Measurements from ENCODE around the gene PDCL3.

PDCL3 gene

DNA sequence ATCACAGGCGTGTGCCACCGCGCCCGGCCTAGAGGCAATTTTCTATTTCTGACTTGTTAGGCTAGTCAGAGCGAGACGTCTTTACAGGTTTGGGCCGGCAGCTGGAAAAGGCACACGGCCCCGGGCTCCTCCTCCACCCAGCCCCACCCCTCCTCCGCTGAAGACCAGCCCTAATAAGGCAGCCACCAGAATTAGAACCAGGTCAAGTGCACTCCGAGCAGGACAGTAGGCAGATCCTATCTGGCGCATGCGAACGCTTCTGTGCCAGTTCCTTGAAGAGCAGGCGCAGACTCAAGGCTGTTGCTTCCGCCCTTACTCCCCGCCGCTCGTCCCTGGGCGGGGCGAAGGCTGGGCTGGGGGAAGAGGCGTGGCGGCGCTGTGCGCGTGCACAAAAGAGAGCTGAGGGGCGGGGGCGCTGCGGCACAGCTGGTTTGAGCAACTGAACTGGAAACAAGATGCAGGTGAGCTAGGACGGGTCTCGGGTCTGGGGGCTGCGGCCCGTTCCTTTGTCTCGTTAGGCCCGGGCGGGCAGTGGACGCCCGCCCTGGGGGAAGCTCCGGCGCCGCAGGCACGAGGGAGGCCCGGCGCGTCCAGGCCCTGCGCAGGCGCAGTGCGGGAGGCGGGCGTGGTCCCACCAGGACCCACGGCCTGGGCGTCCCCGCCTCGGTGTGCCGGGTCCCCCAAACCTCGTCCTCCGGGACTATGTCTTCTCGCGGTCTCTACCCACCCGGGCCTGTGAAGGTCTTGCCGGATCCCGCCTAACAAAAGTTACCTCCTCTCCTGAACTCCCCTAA lies at the start of gene PDCL3:
TSS of gene PDCL3 (plus strand) at position 381 of the 794 bp plus-strand sequence. CDS start at position 456, 75 bp downstream.
- DNase-seq (ENCODE audit: low read depth), result peak; percentile 99

DNA sequence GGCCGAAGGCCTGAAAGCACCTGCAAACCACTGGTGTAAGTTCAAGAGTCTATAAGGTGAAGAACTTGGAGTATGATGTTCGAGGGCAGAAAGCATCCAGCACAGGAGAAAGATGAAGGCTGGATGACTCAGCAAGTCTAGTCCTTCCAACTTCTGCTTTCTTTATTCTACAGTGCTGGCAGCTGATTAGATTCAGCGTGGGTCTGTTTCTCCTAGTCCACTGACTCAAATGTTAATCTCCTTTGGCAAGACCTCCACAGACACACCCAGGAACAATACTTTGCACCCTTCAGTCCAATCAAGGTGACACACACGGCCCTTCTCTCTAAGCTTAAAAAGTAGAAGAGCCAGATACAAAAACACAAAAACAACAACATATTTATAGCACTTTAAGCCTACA lies 49.1 kb upstream of the PDCL3 start:
- no peak for DNase-seq (ENCODE audit: low read depth)

DNA sequence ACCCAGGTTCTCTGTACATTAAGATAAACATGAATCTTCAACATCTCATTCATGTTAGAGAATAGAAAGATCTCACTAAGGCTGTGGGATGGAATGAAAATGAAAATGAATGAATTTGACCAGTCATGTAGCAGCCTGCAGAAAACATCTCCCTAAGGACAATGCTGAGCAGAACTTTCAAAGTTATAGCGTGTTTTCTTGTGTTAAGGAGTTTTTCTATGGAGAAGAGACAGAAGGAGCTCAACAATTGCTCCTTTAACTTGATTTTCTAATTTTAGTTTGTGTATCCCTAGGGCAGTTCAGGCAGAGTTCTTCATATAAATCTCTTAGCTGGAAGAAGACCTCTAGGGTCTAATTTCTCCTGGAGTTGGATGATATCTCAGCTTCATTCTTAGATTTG lies 45.2 kb upstream of the PDCL3 start:
- DNase-seq (ENCODE audit: low read depth), result no peak

DNA sequence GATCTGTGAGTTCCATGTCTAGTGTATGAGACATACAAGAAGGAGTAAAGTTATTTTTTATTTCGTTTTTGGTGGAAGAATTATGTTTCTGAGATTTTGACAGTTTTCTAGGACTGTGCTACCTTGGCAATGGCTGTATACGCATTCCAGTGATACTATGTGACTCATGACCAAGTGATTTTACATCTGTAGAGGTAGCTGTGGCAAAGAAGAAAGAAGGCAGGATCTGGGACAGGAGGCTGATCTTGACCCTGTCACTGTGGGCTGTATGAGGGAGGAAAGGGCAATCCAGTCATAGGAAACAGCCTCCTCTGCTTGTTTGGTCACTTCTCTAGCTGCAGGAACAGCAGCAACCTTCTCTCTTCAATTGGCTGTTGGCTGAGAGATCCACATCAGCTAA lies 44.0 kb upstream of the PDCL3 start:
- DNase-seq (ENCODE audit: low read depth), result no peak

DNA sequence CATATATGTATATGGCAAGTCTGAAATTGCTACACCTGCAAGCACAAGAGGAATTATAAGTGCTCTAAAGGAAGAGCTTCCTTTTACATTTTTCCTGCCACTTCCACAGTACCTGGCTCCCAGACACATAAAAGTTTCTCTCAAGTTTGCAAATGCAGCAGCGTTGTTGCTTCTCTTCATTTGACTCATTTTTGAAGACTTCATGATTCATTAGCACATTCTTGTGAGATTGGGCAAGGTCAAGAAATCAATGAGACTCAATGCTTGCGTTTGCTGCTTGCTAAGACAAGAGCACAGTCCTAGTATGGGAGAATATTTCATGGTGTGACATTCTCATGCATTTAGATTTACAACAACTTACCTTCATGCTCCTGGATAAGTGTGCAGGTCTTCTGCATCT lies 42.6 kb upstream of the PDCL3 start:
- no peak for DNase-seq (ENCODE audit: low read depth)

DNA sequence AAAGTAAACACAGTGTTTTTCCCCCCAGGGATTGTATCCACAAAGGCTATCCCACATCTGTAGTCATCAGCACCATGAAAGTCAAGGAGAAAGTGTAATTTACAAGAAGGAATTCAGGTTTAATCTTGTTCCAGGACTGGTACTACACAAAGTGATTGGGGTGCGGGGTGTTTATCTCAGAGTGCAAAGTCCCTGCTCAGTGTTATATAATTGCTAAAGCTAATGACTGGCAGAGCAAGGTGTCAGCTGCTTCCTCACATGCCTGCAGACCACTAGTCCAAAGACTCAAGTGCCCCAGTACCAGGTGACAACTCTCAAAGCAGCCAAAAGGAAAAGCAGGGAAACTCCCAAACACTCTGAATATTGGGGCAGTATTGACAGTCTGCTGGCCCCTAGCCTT lies 40.4 kb upstream of the PDCL3 start:
- no peak for DNase-seq (ENCODE audit: low read depth)

DNA sequence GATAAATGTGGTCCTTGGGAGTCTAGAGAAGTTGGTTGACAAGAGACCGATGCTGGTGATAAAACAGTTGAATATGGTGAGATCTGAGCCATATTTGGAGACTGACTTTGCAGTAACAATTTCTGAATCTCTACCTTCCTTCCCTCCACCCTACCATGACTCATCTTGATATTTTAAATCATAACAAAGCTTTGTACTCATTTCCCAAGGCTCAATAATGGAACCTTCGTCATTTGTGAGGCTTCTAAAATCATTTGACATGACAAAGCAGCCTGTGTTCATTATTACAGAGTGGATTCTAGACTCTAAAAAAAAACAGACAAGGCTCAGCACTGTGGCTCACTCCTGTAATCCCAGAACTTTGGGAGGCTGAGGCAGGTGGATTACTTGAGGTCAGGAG lies 38.5 kb upstream of the PDCL3 start:
- no peak for DNase-seq (ENCODE audit: low read depth)

DNA sequence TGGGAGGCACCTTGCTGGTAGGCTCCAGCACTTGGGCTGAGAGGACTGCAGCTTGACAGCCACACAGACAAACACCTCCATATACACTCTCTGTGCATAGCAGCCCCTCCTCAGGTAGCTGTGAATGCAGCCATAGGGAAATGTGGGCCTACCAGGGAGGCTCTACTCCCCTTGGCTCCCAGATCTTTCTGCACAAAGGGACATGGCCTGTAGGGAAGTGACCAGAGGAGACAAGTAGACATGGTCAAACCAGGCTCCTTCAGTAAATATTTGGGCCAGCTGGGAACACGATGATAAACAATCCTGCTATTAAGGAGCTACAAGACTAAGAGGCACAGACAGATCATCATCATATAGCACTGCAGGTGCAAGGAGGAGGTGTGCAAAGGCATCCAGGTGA lies 35.9 kb upstream of the PDCL3 start:
- no peak for DNase-seq (ENCODE audit: low read depth)

DNA sequence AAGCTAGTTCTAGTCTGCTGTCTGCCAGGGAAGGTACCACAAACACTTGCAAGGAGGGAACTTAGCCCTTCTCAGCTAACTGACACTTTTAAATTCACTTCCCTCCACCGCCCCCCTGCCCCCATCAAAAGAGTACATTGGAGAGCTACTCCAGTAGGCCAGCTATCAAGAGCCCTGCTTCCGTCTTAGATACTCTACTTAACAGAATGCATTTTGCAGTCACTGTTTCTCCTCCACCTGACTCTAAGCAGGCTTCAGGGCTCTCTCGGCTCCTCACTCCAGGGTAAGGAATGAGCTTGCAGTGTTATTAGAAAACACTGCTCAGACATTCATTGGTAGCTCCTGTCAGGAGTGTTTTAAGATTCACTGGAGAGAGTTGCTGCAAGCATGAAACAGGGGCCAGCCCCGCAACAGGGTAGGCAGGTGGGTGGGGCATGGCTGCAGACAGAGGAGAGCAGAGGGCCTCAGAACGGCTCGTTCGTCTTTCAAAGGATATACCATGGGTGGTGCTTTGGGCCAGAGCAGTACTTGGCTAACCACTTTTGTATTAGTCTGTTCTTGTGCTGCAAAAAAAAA lies 35.3 kb upstream of the PDCL3 start:
- no peak for DNase-seq (ENCODE audit: low read depth)

DNA sequence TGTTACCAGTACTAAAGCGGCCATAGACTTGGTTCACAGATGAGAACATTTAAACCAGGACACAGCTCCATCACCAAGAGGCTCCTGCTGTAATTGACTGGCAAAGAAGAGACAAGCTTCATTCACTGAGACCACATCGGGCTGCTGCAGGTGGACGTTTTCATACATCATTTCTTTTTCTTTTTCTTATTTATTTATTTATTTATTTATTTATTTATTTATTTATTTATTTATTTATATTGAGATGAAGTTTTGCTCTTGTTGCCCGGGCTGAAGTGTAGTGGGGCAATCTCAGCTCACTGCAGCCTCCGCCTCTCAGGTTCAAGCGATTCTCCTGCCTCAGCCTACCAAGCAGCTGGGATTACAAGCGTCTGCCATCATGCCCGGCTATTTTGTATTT lies 33.6 kb upstream of the PDCL3 start:
- DNase-seq (ENCODE audit: low read depth), result no peak

DNA sequence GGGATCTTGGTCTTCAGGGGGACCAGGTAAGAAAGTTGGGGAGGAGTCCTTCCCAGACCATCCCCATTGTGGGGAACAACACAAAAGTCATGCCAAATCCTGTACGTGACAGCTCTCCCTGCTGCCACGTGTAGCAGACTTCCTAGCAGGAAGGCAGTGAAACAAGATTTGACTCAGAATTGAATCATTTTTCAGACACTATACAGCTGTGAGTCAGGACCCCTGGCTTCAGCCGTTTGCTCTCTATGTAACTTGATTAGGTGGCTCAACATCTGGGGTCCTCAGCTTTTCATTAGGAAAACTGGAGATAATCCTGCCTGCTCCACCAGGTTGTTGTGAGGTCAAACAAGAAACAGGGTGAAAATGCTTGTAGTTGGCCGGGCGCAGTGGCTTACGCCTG lies 32.9 kb upstream of the PDCL3 start:
- no peak for DNase-seq (ENCODE audit: low read depth)

DNA sequence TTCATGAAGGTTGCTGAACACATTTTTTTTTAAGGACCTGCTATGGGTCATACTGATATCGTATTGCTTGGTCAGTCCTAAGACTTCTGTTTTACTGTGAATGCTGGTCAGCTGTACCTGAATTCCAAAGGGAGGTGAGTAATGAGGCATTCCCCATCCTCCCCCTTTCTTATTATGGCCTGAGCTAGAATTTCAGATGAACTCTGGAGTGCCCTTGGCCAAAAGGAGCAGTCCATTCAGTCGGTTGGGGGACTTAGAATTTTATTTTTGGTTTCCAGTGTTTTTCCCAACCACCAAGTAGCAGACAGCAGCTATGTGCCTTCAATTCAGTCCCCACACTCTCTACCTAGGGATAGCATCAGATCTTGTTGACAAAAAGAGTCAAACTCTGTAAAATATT lies 26.9 kb upstream of the PDCL3 start:
- DNase-seq (ENCODE audit: low read depth), result no peak

DNA sequence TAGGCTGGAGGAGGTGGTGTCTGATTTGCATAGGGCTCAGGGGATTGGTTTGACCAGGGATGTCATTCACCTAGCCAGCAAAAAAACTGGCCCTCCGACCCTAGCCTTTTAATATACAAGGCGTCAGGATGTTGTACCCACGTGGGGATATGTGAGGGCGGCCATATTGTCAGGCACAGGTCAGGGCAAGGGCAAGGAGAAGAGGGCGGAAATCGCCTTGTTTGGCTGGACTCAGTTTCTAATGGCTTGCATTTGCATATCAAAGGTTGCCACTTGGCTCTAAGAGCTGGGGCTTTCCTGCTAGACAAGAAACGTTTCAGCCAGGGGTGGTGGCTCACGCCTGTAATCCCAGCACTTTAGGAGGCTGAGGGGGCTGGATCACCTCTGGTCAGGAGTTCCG lies 24.9 kb upstream of the PDCL3 start:
- DNase-seq (ENCODE audit: low read depth), result no peak

DNA sequence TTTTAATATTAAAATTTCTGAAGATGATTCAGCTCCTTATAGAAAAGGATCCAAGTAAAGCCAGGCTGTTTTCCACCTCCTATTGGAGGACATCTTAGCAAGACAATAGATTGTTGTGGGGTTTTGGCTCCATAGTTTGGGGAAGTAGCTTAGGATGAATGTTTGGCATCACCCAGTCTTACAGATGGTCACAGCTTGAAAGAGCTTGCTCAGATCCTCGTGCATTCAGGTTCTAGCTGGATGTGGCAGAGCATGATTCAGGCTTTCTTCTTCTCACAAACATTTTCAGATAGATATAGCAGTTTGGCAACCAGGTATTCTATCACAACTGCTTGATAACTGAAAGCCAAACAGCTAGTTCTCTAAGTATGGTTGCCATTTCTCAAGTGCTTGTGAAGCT lies 23.6 kb upstream of the PDCL3 start:
- no peak for DNase-seq (ENCODE audit: low read depth)

DNA sequence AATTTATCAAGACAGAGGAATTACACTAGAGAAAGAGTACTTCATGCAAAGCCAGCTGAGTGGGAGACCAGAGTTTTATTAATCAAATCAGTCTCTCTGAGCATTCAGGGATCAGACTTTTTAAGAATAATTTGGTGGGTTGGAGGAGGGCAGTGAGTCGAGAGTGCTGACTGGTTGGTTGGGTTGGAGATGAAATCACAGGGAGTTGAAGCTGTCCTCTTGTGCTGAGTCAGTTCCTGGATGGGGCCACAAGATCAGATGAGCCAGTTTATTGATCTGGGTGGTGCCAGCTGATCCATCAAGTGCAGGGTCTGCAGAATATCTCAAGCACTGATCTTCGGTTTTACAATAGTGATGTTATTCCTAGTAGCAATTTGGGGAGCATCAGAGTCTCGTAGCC lies 21.4 kb upstream of the PDCL3 start:
- DNase-seq (ENCODE audit: low read depth), result no peak

DNA sequence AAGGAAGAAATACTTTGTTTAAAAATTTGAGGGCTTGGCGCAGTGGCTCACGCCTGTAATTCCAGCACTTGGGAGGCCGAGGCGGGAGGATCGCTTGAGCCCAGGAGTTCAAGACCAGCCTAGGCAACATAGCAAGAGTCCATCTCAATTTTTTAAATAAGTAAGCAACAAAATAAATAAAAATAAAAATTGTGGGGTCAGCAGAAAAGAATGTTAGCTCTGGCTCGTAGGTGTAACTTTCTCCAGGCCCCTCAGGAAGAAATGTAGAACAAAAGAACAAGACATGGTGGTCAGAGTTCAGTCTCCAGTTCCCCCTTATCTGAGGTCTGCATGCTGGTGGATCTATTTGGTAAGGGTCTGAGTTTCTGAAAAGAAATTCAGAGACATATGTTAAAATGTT lies 20.4 kb upstream of the PDCL3 start:
- DNase-seq (ENCODE audit: low read depth), result no peak

DNA sequence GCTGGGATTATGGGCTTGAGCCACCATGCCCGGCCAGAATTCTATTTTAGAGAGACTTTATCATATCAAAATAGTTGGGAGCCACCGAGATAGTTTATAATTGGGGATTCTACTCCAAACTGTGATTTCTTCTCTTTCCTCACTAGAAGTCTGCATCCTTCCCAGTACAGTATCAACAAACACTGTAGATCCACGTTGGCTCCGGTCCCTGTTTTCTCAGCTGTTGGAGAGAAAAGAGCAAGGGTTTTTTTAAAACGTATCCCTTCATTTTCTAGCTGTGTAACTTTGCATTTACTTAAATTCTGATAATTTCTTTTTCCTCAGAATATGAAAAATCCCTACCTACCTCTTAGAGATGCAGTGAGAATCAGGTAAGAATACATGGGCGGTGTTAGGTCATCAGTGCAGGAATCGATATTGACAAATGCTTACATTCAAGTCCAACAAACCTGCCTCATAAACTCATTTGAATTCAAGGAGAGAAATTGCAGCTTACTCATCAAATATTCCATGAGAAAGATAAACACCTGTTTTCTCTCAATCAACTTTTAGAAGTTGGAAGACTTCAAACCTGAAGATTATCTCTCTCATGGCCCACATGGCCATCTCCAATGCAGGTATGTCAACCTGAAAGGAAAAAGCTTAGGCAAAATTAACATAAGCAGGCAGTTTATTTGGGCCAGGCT lies 17.7 kb upstream of the PDCL3 start:
- no peak for DNase-seq (ENCODE audit: low read depth)

DNA sequence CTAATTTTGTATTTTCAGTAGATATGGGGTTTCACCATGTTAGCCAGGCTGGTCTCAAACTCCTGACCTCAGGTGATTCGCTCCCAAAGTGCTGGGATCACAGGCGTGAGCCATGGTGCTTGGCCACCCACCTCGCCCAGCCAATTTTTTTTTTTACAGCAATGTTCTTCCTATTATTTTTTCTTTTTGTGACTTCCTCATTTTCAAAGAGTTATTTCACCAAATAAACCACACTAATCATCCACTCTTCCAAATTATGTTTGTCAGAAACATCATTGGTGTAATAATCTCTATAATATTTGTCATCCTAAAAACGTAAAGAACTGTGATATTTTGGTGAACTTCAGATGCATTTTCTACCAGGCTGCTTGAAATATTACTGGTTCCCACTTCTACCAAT lies 16.3 kb upstream of the PDCL3 start:
- DNase-seq (ENCODE audit: low read depth), result no peak

DNA sequence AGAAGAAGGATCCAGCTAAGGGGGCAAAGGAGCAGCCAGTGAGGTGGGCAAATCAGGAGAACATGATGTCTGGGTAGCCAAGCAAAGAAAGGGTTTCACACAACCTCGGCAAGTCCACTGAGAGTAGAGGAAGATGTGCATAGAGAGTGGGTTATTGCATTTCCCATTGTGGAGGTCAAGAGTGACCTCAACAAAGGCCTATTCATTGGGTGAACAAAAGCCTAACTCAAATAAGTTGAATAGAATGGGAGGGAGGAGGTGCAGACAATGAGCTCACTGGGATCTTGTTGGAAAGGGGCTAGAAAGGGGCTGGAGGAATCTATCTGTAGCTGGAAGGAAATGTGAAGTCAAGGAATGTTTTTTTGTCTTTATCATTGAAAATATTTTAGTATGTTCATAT lies 14.0 kb upstream of the PDCL3 start:
- no peak for DNase-seq (ENCODE audit: low read depth)

DNA sequence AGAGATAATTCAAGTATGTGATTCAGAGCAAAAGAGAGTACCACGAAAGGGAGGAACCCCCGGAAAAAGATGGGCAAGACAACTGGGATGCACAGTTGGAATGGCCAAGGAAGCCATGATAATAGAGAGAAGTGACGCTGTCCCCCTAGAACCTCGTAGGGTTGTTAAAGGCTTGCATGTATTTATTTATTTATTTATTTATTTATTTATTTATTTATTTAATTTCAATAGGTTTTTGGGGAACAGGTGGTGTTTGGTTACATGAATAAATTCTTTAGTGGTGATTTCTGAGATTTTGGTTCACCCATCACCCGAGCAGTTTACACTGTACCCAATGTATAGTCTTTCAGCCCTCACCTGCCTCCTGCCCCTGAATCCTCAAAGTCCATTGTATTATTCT lies 11.5 kb upstream of the PDCL3 start:
- DNase-seq (ENCODE audit: low read depth), result no peak

DNA sequence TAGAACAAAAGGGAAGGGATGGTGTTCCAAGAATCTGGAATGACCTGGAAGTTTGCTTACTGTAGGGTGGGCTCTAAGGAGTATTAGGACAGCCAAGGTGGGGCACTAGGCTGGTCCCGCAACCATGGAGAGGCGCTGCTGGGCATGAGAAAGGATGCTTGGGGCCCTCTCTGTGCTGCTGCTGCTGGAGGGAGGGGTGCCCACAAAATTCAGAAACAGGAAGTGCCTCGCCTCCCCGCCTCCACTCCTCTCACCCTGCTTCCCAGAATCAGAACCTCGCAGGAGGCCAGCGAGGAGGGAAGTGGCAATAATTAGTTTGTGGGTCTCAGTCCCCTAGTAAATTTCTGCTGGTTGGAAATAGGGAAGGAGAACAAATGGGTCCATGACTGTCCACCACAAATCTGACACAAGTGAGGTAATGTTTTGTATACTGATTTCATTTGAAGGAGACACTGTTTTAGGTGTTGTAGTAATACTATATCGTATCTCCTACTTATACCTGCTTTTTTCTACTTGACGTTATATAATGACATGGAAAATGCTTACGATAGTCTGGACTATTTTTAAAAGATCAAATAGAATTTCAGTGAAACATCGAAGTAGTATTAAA lies 7.9 kb upstream of the PDCL3 start:
- DNase-seq (ENCODE audit: low read depth), result no peak

DNA sequence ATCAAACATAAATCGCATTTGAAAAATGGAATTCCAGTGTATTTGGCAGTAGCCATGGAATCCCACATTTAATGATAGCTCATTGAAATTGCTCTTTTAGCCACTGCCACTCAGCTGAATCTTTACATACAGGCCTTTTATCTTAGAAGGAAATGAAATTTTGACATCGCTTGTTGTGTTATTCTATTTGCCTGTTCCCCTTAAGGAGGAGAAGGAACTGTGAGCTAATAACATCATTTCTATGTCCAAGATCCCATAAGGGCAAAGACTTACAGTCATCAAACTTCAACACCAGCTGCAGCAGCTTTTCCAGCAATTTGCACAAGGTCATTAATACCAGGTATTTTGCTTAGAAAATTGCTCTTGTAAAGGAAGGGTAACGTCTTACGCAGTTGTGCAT lies 6.0 kb upstream of the PDCL3 start:
- no peak for DNase-seq (ENCODE audit: low read depth)

DNA sequence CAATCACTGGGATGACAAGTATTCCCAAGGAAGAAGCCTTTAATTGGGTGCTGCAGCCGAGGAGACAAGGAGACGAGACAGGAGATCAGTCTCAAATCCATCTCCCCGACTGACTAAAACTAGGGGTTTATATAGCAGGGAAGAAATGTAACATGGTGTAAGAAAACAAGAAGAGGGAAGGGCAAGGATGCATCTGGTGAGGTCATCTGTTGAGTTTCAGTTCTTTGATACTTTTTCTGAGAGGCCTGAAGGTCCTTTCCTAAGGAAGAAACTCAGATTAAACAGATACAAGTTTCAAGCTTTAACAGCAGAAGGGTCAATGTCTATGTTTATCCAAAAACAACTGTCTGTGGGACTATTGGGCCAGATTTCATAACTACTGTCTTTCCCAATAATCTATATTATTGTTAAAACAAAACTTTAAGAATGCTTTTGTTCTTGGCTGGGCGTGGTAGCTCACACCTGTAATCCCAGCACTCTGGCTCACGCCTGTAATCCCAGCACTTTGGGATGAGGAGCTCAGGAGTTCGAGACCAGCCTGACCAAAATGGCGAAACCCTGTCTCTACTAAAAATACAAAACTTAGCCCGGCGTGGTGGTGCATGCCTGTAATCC lies 2.5 kb upstream of the PDCL3 start:
- DNase-seq (ENCODE audit: low read depth), result no peak
